Measurements from ENCODE around the gene NRP1.

The NRP1 gene

DNA sequence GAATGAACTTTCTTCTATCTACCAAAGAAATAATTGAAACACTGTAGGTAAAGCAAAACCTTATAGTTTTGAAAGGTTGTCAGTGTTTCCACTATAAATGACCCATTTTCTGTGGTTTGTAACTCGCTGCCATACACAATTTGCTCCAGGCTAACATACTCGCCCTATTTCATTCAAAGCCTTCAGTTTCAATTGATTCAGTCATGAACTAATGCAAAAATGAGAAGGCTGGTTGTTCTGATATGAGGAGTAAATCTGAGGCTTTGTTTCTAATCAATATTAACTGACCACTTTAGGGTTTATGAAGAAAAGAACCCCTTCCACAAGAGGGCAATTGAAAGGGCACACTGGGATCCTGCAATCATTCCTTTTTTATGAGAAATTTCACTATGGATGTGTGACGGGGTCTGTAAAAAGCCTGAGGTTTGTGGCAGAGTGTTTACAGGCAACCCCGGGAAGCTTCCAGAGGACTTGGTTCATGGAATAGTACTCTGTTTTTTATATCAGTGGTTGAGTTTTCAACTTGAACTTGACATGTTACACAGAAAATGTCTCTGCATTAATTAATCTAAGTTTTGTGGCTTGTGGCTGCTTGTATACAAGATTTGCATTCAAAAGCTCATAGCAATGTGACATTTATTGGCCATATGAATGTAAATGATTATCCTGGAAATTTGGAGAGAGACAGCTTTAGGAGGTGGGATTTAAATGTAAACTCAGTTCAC, 133.2 kb downstream of the NRP1 start:
- DNase-seq: no peak

- DNase-seq: no peak
These were observed 134.7 kb downstream of the NRP1 start for GRCh38 chr10:33199731-33200232.

DNA sequence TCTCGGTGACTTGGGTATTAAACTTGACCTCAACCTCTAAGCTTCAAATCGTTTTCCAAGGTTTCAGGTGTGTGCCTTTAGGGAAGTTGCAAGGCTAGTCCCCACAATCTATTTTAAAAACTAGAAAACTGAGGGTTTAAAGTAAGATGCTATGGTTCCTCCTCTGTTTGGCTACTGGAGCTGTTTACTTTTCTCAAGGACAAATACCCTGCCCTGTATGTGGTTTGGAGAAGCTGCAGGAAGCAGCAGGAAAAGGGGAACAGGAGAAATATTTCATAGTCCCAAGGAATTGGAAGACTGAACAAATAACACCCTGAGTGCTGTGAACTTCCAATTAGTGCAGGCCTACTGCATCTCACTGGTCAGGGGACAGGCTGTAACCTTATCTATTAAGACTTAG, 135.9 kb downstream of the NRP1 start:
- DNase-seq: no peak

DNA sequence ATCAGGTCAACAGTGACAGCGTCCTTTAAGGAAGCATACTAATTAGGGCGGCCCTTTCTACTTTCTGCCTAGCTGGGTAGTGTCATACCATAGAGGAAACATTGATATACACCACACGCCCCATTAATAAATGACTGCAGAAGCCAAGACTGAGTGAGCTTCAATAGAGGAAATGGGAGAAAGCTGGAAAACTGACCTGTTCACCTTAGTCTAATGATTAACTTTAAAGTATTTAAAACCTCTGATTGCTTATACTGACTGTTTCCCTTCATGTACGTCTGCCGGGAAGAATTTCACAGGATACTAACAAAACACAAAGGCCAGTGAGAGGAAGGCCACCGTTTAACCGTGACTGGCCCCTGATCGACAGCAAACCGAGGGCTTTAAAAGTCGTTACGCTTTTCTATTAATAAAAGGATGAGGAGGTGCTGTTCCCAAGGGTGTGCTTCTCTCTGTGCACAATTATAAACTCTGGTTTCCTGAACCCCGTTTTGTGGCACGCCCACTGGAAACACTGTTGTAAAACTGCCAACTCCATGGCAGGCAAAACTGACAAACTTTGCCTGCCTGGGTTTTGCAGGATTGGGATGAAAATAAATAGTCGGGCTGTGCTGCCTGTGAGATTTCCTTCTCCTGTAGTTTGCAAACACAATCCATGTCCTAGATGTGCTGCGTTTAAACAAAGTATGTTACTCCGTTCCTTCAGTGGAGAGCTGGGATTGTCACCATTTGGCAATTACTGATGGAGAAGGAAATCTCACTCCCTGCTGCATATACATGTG, 137.6 kb downstream of the NRP1 start:
- no peak for DNase-seq

DNA sequence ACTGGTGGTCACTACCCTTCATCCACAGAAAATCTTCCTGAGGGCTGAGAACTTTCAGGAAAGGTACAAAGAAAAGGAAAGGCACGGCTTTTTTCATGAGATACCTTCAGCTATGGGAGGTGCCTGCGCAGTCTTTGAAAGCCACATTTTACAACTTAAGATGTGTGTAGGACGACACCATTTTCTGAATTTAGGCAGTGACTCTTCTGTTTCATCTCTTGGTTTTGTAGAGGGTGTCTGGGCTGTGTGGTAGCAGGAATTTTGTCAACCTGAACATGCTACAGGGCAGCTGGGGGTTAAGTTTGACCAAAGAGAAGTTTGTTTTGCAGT, 138.1 kb downstream of the NRP1 start:
- DNase-seq: no peak

GRCh38 chr10:33195608-33196376, 138.7 kb downstream of the NRP1 start:
- no peak for DNase-seq

- DNase-seq: no peak
These were observed 140.6 kb downstream of the NRP1 start for GRCh38 chr10:33193701-33194521.

GRCh38 chr10:33193057-33193700, 141.3 kb downstream of the NRP1 start:
- DNase-seq: peak; percentile 60

GRCh38 chr10:33192190-33192589, 142.3 kb downstream of the NRP1 start:
- no peak for DNase-seq

- no peak for DNase-seq
These were observed 144.1 kb downstream of the NRP1 start for GRCh38 chr10:33190406-33190805.

DNA sequence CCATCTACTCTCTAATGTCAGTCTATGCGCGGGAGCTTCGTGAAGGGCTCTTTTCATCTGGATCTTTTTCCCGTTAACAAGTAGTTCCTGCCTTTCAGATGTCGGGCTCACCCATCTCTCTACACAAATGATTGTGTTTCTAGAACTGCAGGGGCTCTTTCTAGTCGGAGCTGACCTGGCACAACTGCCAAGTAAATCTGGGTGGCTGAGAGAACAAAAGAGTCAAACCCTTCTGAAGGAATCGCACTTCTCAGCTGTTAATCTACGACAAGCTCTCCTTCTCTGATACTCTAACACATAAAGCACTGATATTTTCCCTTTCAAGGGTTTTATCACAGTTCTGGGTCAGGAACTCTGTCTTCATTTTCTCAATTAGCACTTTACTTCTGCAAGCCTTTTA, 144.7 kb downstream of the NRP1 start:
- DNase-seq: no peak

DNA sequence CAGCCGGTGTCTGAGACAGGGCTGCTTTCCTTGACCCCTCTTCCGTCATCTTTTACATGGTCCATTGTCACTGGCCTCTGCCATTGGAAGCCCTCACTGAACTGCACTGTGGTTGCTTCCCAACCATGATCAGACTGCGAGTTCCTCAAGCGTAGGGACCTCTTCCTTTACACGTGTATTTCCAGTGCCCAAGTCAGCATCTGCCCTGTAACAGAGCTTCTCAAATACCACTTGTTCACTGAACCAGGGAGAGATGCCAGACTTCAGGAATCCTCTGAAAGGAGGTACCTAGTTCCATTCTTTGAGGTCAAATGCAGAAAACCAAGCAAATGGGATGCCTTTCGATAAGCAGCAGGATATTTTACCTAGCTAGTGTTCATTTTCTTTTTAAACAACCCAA, 145.1 kb downstream of the NRP1 start:
- no peak for DNase-seq

DNA sequence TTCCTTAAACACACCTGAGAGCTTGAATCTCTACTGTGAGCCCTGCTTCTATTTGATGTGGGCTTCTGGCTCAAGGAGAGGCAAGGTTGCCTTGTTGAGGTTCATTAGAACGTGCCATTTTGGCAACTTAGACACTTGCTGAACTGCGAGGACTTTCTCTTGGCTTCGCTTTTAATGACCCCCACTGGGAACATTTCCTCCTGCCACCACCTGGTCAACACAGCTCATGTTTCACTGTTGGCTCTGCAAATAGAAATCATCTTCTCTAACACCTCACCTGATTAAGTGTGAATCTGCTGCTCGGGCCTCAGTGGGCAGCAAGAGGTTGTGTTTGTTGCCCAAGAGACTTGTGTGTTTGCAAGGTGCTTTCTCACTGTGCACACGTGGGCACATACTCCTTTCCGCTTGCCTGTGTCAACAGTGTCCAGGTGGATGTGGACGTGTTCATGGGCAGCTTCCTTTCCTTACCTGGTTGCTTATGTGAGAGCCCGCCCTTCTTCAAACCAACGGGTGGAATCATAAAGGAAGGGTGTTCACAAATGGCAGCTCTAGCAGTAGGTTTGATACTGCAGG, 147.0 kb downstream of the NRP1 start:
- no peak for DNase-seq

GRCh38 chr10:33186150-33186549, 148.3 kb downstream of the NRP1 start:
- no peak for DNase-seq

GRCh38 chr10:33183655-33184054, 150.8 kb downstream of the NRP1 start:
- no peak for DNase-seq

DNA sequence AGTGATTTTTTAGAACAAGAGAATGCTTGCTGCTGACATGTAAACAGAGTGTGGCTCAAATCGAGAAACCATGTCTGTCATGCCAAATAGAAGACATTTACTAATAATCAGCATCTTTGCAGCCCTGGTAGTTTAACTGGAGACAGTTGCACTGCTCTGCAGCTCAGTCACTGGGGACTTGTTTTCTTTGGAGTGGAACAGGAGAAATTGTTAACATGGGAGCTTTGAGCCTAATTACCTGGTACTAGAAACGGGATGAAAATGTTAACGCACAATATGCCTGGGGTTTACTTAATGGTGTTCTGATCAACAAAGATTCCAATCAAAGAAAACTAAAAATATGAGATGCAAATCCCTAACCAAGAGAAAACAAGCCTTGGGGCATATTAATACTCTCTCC, 153.5 kb downstream of the NRP1 start:
- DNase-seq: no peak

GRCh38 chr10:33180390-33180789, 154.1 kb downstream of the NRP1 start:
- DNase-seq: no peak

GRCh38 chr10:33179067-33179466, 155.4 kb downstream of the NRP1 start:
- no peak for DNase-seq

- DNase-seq: no peak
These were observed 156.3 kb downstream of the NRP1 start for GRCh38 chr10:33178026-33178755.

- no peak for DNase-seq
These were observed 157.8 kb downstream of the NRP1 start for GRCh38 chr10:33176688-33177087.

Data from CD4-positive, alpha-beta T cell treated with Interferon gamma for 1 hour (primary cell).